ENCODE data around the gene FBN3.
"Not testable (repeated sequence)": the region's sequence is repeated elsewhere in the genome, so short reads cannot be mapped to it uniquely, and the experiment has no call there.

FBN3 gene

GRCh38 chr19:8149261-8150094 lies at the start of gene FBN3:
Gene FBN3 (minus strand): TSS chr19:8149592. CDS start chr19:8147480, 2,112 bp downstream.
- no peak for DNase-seq

DNA sequence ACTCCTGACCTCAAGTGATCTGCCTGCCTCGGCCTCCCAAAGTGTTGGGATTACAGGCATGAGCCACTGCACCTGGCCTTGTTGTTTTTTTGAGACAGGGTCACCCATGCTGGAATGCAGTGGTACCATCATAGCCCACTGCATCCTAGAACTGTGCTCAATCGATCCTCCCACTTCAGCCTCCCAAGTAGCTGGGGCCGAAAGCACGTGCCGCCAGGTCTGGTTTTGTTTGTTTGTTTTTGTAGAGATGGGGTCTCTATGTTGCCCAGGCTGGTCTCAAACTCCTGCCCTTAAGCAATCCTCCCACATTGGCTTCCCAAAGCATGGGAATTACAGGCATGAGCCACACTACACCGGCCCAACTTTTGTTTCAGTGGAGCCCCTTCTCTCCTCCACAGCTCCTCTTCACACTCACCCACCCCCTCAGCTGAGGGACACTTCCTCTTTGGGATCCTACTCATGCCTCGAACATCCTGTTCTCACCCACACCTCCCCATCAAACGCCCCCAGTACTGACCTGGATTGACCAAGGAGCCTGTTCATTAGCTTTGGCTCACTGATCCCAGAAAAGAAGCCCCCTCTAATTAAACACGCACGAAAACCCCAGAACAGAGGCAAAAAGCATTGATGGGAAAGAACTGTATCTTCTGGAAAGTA lies 47.0 kb upstream of the FBN3 start:
- no peak for DNase-seq

- no peak for DNase-seq
These were observed 45.3 kb upstream of the FBN3 start for GRCh38 chr19:8194528-8195267.

- no peak for DNase-seq
These were observed 42.9 kb upstream of the FBN3 start for GRCh38 chr19:8192221-8192820.

- no peak for DNase-seq
These were observed 36.1 kb upstream of the FBN3 start for GRCh38 chr19:8185343-8186068.

DNA sequence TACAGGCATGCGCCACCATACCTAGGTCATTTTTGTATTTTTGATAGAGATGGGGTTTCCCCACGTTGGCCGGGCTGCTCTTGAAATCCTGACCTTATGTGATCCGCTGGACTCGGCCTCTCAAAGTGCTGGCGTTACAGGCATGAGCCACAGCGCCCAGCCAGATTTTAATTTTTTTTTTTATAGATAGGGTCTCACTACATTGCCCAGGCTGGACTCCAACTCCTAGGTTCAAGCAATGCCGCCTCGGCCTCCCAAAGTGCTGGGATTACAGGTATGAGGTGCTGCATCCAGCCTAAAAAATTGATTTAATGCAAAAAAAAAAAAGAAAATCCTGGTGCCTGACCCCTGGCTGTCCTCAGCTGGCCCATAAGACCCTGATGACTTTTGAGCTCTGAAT lies 34.9 kb upstream of the FBN3 start:
- no peak for DNase-seq

GRCh38 chr19:8180018-8180417 lies 30.6 kb upstream of the FBN3 start:
- peak; percentile 11 for DNase-seq

GRCh38 chr19:8174706-8175105 lies 25.3 kb upstream of the FBN3 start:
- DNase-seq: no peak

- no peak for DNase-seq
These were observed 19.1 kb upstream of the FBN3 start for GRCh38 chr19:8168537-8168936.

DNA sequence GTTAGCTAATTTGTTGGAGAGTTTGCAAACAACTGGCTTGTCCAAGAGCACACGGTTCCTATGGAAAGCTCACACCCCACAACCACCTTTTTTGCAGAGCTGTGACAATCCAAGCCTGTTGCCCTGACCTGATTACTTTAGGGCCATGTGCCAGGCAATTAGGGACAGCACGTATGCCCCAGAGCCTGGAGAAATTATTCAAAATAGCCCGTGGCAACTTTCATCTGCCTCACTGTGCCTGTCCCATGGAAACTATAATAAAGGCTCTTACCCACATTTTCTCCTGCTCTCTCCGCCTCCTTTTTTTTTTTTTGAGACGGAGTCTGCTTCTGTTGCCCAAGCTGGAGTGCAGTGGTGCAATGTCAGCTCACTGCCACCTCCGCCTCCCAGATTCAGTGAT lies 18.6 kb upstream of the FBN3 start:
- no peak for DNase-seq

DNA sequence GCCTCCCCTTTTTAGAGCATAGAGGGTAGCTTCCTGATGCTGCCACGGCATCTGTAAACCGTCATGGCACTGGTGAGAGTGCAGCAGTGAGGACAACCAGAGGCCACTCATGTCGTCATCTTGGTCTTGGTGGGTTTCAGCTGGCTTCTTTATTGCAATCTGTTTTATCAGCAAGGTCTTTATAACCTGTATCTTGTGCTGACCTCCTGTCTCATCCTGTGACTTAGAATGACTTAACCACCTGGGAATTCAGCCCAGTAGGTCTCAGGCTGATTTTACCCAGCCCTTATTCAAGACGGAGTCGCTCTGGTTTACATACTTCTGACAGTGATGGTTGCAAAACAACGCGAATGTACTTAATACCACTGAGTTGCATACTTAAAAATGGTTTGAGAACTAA lies 14.4 kb upstream of the FBN3 start:
- no peak for DNase-seq

GRCh38 chr19:8161135-8161646 lies 11.8 kb upstream of the FBN3 start:
- DNase-seq: no peak

DNA sequence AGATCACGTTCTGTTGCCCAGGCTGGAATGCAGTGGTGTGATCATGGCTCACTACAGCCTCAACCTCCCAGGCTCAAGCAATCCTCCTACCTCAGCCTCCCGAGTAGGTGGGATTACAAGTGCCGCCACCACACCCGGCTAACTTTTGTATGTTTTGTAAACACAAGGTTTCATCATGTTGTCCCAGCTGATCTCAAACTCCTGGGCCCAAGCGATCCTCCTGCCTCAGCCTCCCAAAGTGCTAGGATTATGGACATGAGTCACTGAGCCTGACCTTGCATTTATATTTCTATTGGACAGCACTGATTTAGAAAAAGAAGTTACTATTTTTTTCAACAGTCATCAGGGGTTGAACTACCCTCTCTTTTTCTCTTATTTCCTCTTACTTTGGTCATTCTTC lies 9.9 kb upstream of the FBN3 start:
- DNase-seq: not testable (repeated sequence)

- DNase-seq: peak; percentile 18
These were observed 9.2 kb upstream of the FBN3 start for GRCh38 chr19:8158411-8159074.

DNA sequence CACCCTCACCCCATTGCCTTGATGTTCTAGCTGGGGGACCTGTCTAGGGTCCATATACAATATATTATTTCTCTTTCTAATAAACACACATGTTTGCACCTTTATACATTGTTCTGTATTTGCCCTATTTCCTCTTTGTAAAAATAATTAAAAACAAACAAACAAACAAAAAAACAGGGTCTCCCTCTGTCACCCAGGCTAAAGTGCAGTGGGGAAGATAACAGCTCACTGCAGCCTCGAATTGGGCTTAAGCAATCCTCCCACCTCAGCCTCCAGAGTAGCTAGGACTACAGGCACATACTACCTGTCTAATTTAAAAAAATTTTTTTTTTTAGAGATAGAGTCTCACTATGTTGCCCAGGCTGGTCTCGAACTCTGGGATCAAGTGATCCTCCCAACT lies 5.9 kb upstream of the FBN3 start:
- DNase-seq: no peak

- DNase-seq: not testable (repeated sequence)
These were observed 4.6 kb upstream of the FBN3 start for GRCh38 chr19:8154014-8154413.

DNA sequence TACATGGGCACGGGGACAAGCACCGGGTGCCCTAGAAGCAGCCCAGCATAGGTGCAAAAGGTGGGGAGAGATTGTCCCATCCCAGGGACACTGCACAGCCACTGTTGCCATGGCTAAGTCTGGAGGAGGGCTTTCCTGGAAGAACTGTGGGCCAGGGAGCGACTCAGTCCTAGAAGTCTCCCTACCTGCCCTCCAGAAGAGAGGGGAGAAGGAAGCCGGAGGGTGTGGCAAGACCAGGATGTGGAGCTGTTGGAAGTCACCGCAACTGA lies 2.3 kb upstream of the FBN3 start:
- no peak for DNase-seq

DNA sequence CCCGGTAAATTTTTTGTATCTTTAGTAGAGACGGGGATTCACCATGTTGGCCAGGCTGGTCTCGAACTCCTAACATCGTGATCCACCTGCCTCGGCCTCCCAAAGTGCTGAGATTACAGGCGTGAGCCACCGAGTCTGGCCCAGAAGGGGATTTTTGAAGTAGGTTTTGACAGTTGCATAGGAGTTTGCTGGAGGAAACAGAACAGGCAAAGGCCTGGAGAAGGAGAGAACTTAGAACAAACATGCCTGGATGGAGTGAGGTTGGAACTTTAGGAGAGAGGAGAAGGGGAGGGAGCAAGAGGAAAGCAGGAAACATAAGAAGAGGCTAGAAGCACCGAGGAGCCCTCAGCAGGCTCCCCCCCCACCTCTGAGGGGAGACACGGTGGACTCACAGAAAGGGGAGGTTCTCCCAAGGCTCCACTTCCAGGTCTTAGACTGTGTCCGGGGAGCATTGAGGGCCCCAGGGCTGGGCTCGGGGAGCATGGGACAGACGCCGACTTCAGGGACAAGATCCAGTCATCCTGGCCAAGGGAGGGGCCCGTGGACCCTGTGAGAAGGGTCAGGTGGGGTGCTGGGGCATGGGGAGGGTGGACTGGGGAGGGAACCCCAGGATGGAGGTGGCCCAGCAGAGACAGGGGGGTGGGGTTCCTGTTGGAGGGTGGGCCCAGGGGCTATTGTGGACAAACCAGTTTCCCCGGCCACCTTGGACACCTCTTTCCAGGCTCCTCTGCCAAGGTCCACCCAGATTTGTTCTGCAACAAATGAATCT lies 1.8 kb upstream of the FBN3 start:
- no peak for DNase-seq

DNA sequence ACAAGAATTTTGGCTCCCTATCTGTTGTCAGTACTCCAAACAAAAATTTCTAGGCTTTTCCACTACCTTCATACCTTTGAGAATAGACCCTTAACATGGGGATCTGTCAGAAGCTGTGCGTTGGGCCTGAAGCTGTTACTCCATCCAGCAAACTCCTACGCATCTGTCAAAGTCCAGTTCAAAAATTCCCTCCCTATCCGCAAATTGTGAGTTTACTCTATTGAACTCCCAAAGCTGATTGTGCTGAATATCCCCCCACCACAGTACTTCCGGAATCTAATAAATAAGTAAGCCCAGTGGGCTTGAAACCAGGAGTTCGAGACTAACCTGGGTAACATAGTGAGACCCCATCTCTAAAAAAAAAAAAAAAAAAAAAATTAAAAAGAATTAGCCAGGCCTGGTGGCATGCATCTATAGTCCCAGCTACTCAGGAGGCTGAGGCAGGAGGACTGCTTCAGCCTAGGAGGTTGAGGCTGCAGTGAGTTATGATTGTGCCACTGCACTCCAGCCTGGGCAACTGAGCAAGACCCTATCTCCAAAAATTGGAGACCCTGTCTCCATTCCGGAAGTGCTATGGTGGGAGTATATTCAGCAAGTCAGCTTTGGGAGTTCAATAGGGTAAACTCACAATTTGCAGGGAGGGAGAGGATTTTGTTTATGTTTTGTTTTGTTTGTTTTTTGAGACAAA lies 930 bp upstream of the FBN3 start:
- DNase-seq: no peak

DNA sequence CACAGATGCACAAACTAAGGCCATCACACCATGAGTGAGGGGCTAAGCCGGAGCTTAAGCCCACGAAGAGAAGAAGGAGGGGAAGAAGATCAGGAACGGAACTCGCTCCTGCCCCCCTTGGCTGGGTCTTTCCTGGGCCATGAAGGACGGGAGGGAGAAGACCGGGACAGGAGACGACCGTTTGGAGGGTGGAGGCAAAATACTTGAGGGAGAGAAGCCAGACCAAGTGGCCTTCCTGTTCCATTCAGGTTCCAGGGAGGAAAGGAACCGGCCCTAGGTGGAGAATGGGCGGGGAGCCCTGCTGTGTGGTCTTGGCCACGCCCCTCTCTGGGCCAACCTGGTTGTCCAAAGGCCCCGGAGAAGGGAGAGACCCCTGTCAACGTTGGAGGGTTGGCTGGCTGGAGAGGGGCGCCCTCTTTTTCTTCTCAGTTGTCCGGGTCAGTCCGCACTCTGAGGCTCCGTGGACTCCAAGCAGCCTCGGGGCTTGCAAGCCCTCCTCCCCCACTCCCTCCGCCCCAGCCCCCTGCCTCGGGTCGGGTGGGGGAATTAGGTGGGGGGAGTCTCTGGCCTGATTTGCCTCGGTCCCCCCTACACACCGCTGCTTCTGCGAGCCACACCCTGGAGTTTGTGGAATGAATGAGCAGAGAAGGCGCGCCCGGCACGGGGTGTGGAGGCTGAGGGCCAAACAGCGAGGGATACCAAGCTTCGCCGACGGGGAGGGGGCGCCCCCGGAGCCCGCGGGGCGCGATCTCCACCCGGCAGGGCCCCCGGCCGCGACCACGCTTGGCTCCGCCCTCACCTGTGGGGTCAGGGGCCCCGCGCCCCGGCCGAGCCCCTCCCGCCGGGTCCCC lies 757 bp downstream of the FBN3 start:
- DNase-seq: no peak

Measured in NCI-H526 treated with DMSO at 0.1 percent for 48 hours (cell line).